HUES6 (cell line): ENCODE measurements around the gene TUFT1.
"Not testable (repeated sequence)": the region's sequence is repeated elsewhere in the genome, so short reads cannot be mapped to it uniquely, and the experiment has no call there.

Experiments used
- H3K27ac ChIP-seq: 2 replicates; pipeline ENCODE4 v1.7.0; 2013; ENCODE audit warnings: low read depth, mild to moderate bottlenecking, low read length, inconsistent platforms
- H3K27me3 ChIP-seq: 2 replicates; pipeline ENCODE4 v1.6.1; 2013; ENCODE audit warnings: low read length; ENCODE audit not compliant: control insufficient read depth, insufficient read depth
- H3K36me3 ChIP-seq: 2 replicates; pipeline ENCODE4 v1.6.1; 2013; ENCODE audit warnings: low read length; ENCODE audit not compliant: control insufficient read depth, insufficient read depth
- H3K4me1 ChIP-seq: 2 replicates; pipeline ENCODE4 v1.6.1; 2013; ENCODE audit warnings: low read length; ENCODE audit not compliant: control insufficient read depth, insufficient read depth
- H3K4me3 ChIP-seq: 2 replicates; pipeline ENCODE4 v1.5.1; 2013; ENCODE audit warnings: low read depth, low read length
- H3K9ac ChIP-seq: one replicate; pipeline ENCODE4 v1.6.1; 2013; ENCODE audit warnings: mild to moderate bottlenecking, low read length
- H3K9me3 ChIP-seq: 2 replicates; pipeline ENCODE4 v1.6.1; 2013; ENCODE audit warnings: low read depth, low read length; ENCODE audit not compliant: control insufficient read depth, insufficient read depth

The TUFT1 gene

DNA sequence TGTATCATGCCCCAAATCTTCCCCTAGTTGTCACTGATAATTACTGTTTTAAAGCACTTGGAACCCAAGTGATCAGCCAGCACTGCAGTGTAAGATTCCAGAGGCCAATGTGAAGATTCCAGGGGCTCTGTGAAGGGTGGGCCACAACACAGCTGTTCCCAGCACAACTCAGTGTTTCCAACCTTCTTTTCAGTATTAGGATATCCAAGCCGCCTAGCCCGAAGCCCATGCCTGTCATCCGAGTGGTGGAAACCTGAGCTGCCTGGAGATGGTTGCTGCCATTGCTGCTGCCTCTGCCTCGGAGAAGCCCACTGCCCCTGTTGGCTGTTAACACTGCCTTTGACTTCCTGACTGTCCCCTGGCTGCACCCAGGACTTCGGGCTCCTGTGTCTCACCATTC, 41.3 kb downstream of the TUFT1 start:
- no peak overlapping the region for H3K9ac ChIP-seq
- H3K36me3 ChIP-seq, result peaks cover 41% of the 10 kb centered on the region

DNA sequence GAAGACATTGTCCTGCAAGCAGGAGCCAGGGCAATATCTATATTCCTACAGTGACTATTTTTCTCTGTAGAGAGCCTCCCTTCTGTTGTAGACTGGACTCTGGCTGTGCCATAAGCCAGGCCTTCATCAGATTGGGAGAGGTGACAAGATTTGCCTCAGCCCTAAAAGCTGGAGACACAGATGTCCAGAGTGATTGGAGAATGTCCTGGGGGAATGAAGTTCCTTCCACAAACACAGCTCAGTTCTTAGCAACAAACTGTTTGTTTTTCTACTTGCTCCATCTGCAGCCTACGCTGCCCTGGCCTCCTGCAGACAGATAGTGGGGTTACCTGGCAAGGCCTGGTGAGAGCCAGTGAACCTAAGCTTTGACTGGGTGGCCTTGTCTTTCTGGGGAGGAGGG, 41.8 kb downstream of the TUFT1 start:
- no peak overlapping the region for H3K9ac ChIP-seq
- no peak overlapping the region for H3K4me3 ChIP-seq
- H3K27me3 ChIP-seq, result no peaks in the 10 kb centered on the region
- H3K9me3 ChIP-seq, result no peaks in the 10 kb centered on the region
- peaks cover 13% of the 10 kb centered on the region for H3K4me1 ChIP-seq
- peaks cover 41% of the 10 kb centered on the region for H3K36me3 ChIP-seq
- H3K27ac ChIP-seq, result no peak overlapping the region

More for the DNA sequence above, 41.3 kb downstream of the TUFT1 start:
- Histone ChIP-seq H3K27me3 (no peaks in the 10 kb centered on the region), H3K4me1 (peaks cover 14% of the 10 kb centered on the region), H3K4me3 (no peak overlapping the region), H3K9me3 (no peaks in the 10 kb centered on the region), H3K27ac (no peak overlapping the region)

DNA sequence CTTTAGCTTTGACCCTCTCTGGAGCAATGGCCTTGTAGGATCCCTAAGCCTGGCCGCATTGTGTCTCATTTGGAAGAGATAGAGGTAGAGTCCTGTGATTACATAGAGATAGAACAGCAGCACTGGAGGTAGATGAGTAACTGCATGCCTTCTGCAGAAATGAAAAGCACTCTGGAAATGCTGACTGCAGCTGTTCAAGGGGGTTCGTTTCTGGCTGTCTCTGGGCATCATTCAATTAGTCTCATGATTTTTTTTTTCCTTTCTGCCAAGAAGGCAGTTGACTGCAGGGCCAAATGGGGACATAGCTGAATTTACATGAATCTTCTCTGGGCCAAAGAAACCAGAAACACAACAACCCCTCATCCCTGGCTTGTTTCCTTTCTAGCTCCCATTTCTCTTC, 43.7 kb downstream of the TUFT1 start:
- Histone ChIP-seq H3K4me1 (peaks cover 7% of the 10 kb centered on the region; the same call in 1 of the 2 replicates), H3K27ac (no peak overlapping the region), H3K4me3 (no peak overlapping the region), H3K9ac (no peak overlapping the region), H3K9me3 (no peaks in the 10 kb centered on the region), H3K27me3 (no peaks in the 10 kb centered on the region), H3K36me3 (peaks cover 35% of the 10 kb centered on the region)

DNA sequence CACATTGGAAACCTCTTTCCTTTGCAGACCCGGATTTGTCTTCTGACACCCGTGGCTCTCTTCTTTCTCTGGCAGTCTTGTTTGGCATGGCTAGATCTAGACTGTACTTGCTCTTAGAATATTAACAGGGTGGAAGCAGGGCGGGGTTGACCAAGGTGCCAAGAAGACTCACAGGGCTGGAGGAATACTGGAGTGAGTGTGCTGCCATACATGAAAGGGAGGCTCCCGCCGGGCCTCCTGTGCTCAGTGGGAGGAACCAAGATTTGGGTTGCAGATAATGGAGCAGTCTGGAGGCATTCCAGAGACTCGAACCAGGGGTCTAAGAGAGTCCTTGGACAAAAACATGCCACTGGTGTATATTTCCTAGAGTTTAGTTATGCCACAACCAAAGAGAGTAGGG, 44.2 kb downstream of the TUFT1 start:
- no peak overlapping the region for H3K9ac ChIP-seq
- H3K27me3 ChIP-seq, result no peaks in the 10 kb centered on the region
- peaks cover 7% of the 10 kb centered on the region; the same call in 1 of the 2 replicates for H3K4me1 ChIP-seq
- no peak overlapping the region for H3K4me3 ChIP-seq
- H3K9me3 ChIP-seq, result no peaks in the 10 kb centered on the region
- peaks cover 30% of the 10 kb centered on the region for H3K36me3 ChIP-seq
- no peak overlapping the region for H3K27ac ChIP-seq

DNA sequence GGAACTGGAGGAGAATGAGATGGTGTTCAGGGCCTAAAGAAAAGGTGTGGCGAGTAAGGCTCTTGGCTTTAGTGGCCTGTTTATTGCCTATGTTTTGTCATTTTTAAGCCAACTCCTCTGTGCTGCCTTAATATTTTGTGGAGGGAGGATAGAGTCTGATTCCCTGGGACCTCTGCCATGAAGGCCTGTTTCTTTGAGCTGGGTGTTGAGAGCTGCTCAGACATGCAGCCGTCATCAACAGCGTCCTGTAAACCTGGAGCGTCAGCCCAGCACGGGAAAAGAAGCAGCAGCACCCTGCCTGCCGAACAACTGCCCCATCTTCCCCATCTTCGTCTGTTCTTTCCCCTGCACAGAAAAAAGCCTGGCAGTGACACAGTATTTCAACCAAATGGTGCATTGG, 44.7 kb downstream of the TUFT1 start:
- no peaks in the 10 kb centered on the region for H3K27me3 ChIP-seq
- no peak overlapping the region for H3K9ac ChIP-seq
- H3K27ac ChIP-seq, result no peak overlapping the region
- peaks cover 25% of the 10 kb centered on the region for H3K36me3 ChIP-seq
- no peak overlapping the region for H3K4me3 ChIP-seq
- peaks cover 7% of the 10 kb centered on the region; the same call in 1 of the 2 replicates for H3K4me1 ChIP-seq
- H3K9me3 ChIP-seq, result no peaks in the 10 kb centered on the region

DNA sequence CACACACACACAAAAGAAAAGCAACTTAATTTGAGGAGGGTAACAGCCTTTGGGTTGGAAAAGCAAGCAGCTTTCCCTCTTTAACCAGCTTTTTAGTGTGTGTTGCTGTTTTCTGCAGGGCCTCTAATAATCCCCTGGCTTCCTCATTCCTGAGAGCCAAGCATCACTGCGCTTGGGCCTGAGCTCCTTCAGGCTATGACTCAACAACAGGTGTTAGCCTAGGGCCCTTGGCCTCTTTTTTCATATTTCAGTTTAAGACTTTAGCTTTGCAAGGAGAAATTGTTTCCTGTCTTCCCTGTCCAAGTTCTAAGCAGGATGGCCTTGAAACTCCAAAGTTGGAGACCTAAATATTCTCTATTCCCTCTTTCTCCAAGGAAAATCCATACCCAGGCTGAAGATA, 45.5 kb downstream of the TUFT1 start:
- Histone ChIP-seq H3K9ac (no peak overlapping the region), H3K27ac (peak overlapping the region; percentile 49; the same call in 1 of the 2 replicates), H3K4me1 (peaks cover 7% of the 10 kb centered on the region; the same call in 1 of the 2 replicates), H3K27me3 (no peaks in the 10 kb centered on the region), H3K36me3 (peaks cover 20% of the 10 kb centered on the region), H3K9me3 (peaks cover under 1% of the 10 kb centered on the region; the same call in 1 of the 2 replicates), H3K4me3 (no peak overlapping the region)

DNA sequence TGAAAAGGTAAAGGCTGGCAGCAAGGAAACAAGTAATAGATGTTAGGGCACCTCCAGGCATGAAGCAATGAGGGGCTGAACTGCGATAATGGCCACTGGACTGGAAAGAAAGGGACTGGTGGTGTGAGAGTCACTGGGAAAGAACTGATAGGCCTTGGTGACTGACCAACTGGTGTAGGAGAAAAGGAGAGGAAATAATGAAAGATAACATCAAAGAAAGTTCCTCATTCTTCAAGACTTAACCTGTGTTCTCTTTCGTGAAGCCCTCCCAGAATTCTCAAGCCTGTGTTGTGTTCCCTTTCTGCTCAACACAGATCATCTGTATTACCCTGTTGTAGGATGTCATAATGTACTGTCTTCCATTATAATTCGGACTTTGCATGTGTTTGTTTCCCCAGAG, 50.9 kb downstream of the TUFT1 start:
- Histone ChIP-seq H3K9me3 (peaks cover 8% of the 10 kb centered on the region), H3K27me3 (peaks cover 4% of the 10 kb centered on the region; the same call in 1 of the 2 replicates), H3K4me3 (no peak overlapping the region), H3K4me1 (peaks cover 5% of the 10 kb centered on the region; the same call in 1 of the 2 replicates), H3K27ac (no peak overlapping the region), H3K9ac (no peak overlapping the region), H3K36me3 (no peaks in the 10 kb centered on the region)

DNA sequence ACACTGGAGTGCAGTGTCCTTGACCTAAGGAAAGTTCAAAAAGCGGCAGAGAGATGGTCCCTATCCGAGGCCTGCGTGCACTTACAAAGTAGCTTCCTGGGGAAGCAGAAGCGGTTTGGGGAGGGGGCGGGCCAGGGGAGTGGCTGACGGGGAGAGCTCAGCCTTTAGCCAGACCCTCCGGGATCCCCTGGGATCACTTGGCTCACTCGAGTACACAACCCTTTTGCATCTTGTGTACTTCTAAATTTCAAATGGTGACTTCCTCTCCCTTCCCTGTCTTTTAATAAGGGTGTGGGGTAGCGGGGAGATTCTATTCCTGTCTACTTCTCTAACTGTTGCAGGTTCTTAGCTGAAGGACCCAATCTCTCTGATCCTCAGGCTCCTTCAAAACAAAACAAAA, 53.6 kb downstream of the TUFT1 start:
- Histone ChIP-seq H3K9ac (no peak overlapping the region), H3K9me3 (peaks cover 8% of the 10 kb centered on the region), H3K36me3 (no peaks in the 10 kb centered on the region), H3K27me3 (peaks cover 4% of the 10 kb centered on the region; the same call in 1 of the 2 replicates), H3K4me3 (peak overlapping the region; percentile 54), H3K27ac (no peak overlapping the region), H3K4me1 (peaks cover 4% of the 10 kb centered on the region; the same call in 1 of the 2 replicates)

DNA sequence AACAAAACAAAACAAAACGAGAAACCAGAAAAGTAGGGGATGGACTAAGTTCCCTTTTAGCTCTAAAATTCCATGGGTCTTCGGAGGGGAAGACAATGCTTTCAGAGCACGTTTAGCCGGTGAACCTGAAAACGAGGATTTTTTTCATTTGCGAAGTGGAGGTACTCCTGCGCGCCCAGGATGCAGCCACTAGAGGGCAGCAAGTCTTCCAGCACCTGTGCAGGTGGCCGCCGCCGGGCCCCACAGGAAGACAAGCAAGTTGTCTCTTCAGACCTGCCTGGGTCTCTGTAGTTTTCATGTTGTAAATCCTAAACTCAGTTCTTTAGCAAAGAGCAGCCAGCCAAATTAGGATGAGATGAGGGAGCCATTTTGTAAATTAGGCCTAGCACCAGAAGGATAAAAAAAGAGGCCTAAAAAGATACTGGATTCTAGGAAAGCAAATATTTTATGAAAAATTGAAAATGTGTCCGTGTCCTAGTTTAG, 54.1 kb downstream of the TUFT1 start:
- Histone ChIP-seq H3K27ac (no peak overlapping the region), H3K4me1 (peaks cover 4% of the 10 kb centered on the region; the same call in 1 of the 2 replicates), H3K4me3 (peak overlapping the region; percentile 54), H3K27me3 (peaks cover 4% of the 10 kb centered on the region; the same call in 1 of the 2 replicates), H3K9ac (no peak overlapping the region), H3K36me3 (no peaks in the 10 kb centered on the region), H3K9me3 (peaks cover 10% of the 10 kb centered on the region)

DNA sequence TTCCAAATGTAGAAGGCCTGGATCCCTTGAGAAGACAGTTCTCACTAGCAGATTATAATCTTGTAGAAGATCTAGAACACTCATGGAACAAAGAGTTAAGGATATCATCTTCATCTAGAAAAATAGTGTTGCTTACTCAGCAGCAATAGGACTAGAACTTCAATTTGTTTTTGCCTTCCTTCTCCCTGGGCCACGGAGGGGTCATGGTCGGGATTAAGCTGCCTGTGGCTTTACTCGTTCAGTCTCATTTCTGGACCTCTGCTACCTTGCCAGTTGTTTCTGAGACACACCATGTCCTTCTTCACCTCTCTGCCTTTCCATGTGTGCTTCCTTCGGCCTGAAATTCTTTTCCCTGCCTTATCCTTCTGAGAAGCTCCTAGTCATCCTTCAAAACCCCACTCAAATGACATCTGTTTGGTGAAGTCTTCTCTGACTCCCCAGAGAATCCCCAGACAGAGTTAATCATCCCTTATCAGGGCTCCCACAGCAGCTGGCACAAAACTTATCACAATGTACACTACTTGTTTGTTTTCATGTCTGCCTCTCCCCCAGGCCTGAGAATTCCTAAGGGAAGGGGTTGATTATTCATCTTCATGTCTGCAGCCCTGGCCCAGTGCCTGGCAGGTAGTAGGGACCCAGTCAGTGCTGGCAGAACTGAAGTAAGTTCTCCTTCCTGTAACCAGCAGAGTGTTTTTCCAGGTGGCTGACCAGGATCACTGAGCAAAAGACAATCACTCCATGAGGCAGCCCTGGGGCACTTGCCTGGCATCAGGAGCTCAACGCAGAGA, 56.3 kb downstream of the TUFT1 start:
- peaks cover 4% of the 10 kb centered on the region; the same call in 1 of the 2 replicates for H3K4me1 ChIP-seq
- H3K36me3 ChIP-seq, result no peaks in the 10 kb centered on the region
- H3K27me3 ChIP-seq, result peaks cover 4% of the 10 kb centered on the region; the same call in 1 of the 2 replicates
- H3K9ac ChIP-seq, result no peak overlapping the region
- 0 out of 2 replicates have a peak, but pooled peaks cover 3% of the 10 kb centered on the region for H3K9me3 ChIP-seq
- H3K27ac ChIP-seq, result no peak overlapping the region
- no peak overlapping the region for H3K4me3 ChIP-seq

DNA sequence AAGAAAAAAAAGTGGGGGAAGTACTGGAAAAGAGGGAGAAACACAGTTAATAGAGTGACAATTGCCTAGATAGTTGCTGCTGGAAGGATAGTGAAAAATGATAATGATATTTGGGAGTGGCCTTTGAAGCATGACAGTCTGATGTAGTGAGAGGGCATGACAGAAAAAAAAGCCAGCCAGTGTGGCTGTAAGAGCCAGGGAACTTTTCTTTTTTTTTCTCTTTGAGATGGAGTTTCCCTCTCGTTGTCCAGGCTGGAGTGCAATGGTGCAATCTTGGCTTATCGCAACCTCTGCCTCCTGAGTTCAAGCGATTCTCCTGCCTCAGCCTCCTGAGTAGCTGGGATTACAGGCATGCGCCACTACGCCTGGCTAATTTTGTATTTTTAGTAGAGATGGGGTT, 62.4 kb downstream of the TUFT1 start:
- not testable (repeated sequence) for H3K9me3 ChIP-seq, H3K4me3 ChIP-seq, H3K27ac ChIP-seq, H3K36me3 ChIP-seq, H3K27me3 ChIP-seq, H3K9ac ChIP-seq, H3K4me1 ChIP-seq
